BJ (cell line): ENCODE measurements around the gene IFNA13. TPM values are rescaled to one million over a fixed set of nuclear protein-coding genes. Genes with fewer than 3 reads are reported as not detected.
A peak's percentile ranks its signal among the peaks of the same experiment; 100 is the strongest.

Experiments
- CTCF ChIA-PET: fragments of 350-600 bp; formaldehyde crosslinking; extraction: SDS; loops from one replicate; lab custom pipeline; 2021; ENCODE audit warnings: antibody characterized with exemption, inconsistent platforms; lab: Yijun Ruan, JAX
- POLR2A ChIA-PET: fragments of 300-600 bp; sonication (Branson Sonifier 250); formaldehyde crosslinking; extraction: SDS; loops from one replicate; lab custom pipeline; 2021; ENCODE audit warnings: antibody characterized with exemption; lab: Charles Lee
- DNase-seq: peaks from one replicate; pipeline ENCODE4 v3.0.0-alpha.2; 2011; ENCODE audit warnings: low read depth
- H3K27me3 ChIP-seq: 2 replicates; pipeline ENCODE4 v1.6.0; 2011; ENCODE audit warnings: low read length; ENCODE audit not compliant: control insufficient read depth, insufficient read depth
- H3K36me3 ChIP-seq: 2 replicates; pipeline ENCODE4 v1.5.1; 2011; ENCODE audit warnings: low read length; ENCODE audit not compliant: control insufficient read depth, insufficient read depth
- H3K4me3 ChIP-seq: 2 replicates; pipeline ENCODE4 v1.5.1; 2011; ENCODE audit warnings: low read depth, mild to moderate bottlenecking, control low read depth, low read length
- CTCF ChIP-seq: IDR thresholded peaks from 2 replicates; pipeline ENCODE4 v1.5.1; 2011; ENCODE audit warnings: low read depth, mild to moderate bottlenecking, control low read depth, inconsistent platforms, low read length, moderate library complexity; ENCODE audit not compliant: insufficient read depth
- polyA plus RNA-seq: library from polyadenylated mRNA; depleted of rRNA; stranded (reverse); fragments of >200 nt; gene quantifications from 2 replicates; pipeline ENCODE4 v1.2.3, GENCODE V29; 2011; rRNA removed

Gene IFNA13
- polyA plus RNA-seq, 1 experiment = not detected

- no peaks in the 10 kb centered on the region for H3K27me3 ChIP-seq
- CTCF ChIA-PET = interaction anchor here (0.5 to 10.4 kb wide), 6 partner anchors 9 to 141 kb away, joined by 3 to 67 read pairs (median 4); no protein-coding TSS in a partner anchor
- POLR2A ChIA-PET = no interaction called here
Observed at GRCh38 chr9:21324047-21324446, 43.8 kb downstream of the IFNA13 start.

DNA sequence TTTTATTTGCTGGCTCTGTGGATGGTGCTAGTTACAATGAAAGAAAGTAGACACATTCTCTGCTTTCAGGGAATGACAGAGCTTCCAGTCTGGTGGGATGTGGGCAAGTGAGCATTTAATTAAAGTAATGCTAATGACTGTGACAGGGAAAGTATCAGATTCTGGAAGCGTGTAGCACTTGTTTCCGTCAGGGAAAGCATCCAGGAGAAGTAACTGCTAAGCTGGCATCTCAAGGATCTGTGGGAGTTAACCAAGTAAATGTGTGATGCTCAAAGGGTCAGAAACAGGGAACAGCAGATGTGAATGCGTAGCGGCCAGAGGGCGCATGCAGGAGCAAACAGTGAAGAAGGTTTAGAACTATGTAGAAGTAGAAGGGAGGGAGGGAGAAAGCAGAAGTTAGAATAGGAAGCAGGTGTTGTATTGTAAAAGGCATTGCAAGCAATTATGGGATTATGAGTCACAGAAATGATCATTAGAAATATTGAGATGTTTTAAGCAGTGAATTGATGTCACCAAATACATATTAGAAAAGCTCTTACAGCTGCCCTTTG is 44.9 kb downstream of the IFNA13 start:
- CTCF ChIA-PET = interaction anchor here (1.1 to 10.4 kb wide), 6 partner anchors 11 to 143 kb away, joined by 3 to 67 read pairs (median 4); no protein-coding TSS in a partner anchor
- POLR2A ChIA-PET = no interaction called here

More at GRCh38 chr9:21324047-21324446, 43.8 kb downstream of the IFNA13 start:
- no peak for DNase-seq
- Histone ChIP-seq H3K36me3 (peaks cover 2% of the 10 kb centered on the region), H3K4me3 (no peak overlapping the region)
- no peak for TF ChIP-seq CTCF

DNA sequence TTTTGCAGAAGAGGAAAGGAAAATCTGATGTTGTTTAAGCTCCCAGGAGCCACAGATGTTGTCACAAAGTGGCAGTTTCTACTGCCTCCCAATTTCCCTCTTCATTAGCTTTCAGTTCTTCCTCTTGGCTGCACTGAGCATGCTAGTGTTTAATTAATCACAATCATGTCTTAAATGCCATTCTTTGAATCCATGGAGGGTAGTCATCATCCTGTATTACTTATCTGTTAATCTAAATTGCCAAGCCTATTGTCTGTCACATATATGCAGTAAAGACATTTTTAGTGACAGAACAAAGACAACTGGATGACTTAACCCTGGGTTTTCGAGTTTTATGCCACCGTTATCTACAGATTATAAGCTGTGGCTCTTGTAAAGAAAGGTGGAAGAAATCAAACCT is 47.4 kb downstream of the IFNA13 start:
- Histone ChIP-seq H3K4me3 (no peak overlapping the region), H3K27me3 (no peaks in the 10 kb centered on the region), H3K36me3 (peaks cover 2% of the 10 kb centered on the region)
- DNase-seq = no peak
- ChIA-PET CTCF (interaction anchor here (0.8 to 10.4 kb wide), 7 partner anchors 9 to 493 kb away, joined by 3 to 67 read pairs (median 5); no protein-coding TSS in a partner anchor), POLR2A (no interaction called here)
- no peak for TF ChIP-seq CTCF

More for the DNA sequence above, 44.9 kb downstream of the IFNA13 start:
- no peak for TF ChIP-seq CTCF
- DNase-seq = no peak
- Histone ChIP-seq H3K27me3 (no peaks in the 10 kb centered on the region), H3K4me3 (no peak overlapping the region), H3K36me3 (peaks cover 2% of the 10 kb centered on the region)

DNA sequence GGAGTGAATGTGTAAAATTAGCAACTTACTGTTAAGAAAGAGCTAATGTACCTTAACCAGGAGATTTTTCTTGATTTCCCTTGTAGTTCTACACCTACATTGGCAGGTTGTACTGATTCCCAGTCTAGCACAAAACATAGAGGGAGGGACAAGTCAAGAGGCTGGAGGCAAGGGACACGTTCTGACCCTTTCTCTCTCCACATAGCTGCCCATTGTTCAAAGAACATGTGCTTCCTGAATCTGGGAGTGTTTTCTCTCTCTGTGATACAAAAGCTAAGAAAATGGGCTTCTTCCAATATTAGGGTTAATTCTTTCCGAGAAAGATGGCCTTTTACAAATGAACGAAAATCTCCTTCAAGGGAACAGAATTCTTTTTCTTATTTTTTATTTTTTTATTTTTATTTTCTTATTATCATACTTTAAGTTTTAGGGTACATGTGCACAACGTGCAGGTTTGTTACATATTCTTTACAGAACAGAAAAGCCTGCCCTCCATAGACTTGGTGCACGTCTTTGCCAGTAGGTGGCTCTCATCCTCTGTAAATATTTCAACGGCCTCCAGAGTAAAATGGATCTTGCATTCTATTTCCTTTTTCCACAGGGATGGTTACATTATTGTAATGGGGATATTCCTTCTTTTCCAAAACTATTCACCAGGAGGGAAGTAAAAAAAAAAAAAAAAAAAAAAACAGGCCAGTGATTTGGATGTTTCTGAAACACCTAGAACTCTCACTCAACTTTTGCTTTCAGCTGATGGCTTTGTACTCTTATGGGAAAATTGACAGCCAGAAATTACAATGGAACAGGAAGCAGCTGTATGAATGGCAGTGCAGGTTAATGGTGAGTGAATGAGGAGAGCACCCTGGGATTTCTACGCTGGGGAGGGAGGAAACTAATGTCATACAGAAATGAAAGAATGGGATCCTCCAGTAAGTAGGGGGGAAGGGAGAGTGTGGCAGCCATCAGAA is 49.6 kb downstream of the IFNA13 start:
- Histone ChIP-seq H3K27me3 (no peaks in the 10 kb centered on the region), H3K36me3 (no peaks in the 10 kb centered on the region), H3K4me3 (no peak overlapping the region)
- ChIA-PET POLR2A (no interaction called here), CTCF (interaction anchor here (0.6 to 10.4 kb wide), 20 partner anchors 9 to 672 kb away, joined by 3 to 67 read pairs (median 4); no protein-coding TSS in a partner anchor)
- no peak for DNase-seq
- TF ChIP-seq CTCF = peak; percentile 69

Other genes starting within 250 kb of the IFNA13 start
- not detected in 2 replicates for gene IFNW1, start 226.2 kb downstream of the IFNA13 start, polyA plus RNA-seq
- not detected in 2 replicates for gene IFNA21, start 201.4 kb downstream of the IFNA13 start, polyA plus RNA-seq
- gene IFNA4, start 180.5 kb downstream of the IFNA13 start, polyA plus RNA-seq = not detected in 2 replicates
- gene IFNA7, start 165.9 kb downstream of the IFNA13 start, polyA plus RNA-seq = not detected in 2 replicates
- not detected in 2 replicates for gene IFNA10, start 160.9 kb downstream of the IFNA13 start, polyA plus RNA-seq
- not detected in 2 replicates for gene IFNA16, start 150.7 kb downstream of the IFNA13 start, polyA plus RNA-seq
- not detected in 2 replicates for gene IFNA17, start 139.8 kb downstream of the IFNA13 start, polyA plus RNA-seq
- not detected in 2 replicates for gene IFNA14, start 128.1 kb downstream of the IFNA13 start, polyA plus RNA-seq
- not detected in 2 replicates for gene IFNA5, start 62.7 kb downstream of the IFNA13 start, polyA plus RNA-seq
- 14.4 and 25.9 TPM in 2 replicates for gene KLHL9, start 32.7 kb downstream of the IFNA13 start, polyA plus RNA-seq
- not detected in 2 replicates for gene IFNA6, start 17.2 kb downstream of the IFNA13 start, polyA plus RNA-seq
- gene IFNA2, start 17.3 kb upstream of the IFNA13 start, polyA plus RNA-seq = not detected in 2 replicates
- gene IFNA8, start 41.1 kb upstream of the IFNA13 start, polyA plus RNA-seq = not detected in 2 replicates
- not detected in 2 replicates for gene IFNA1, start 72.4 kb upstream of the IFNA13 start, polyA plus RNA-seq
- 0.28 and 0.69 TPM in 2 replicates for gene IFNE, start 114.3 kb upstream of the IFNA13 start, polyA plus RNA-seq